ENCODE measurements around the gene METTL15.
"Not testable (repeated sequence)": the region's sequence is repeated elsewhere in the genome, so short reads cannot be mapped to it uniquely, and the experiment has no call there.

The METTL15 gene

DNA sequence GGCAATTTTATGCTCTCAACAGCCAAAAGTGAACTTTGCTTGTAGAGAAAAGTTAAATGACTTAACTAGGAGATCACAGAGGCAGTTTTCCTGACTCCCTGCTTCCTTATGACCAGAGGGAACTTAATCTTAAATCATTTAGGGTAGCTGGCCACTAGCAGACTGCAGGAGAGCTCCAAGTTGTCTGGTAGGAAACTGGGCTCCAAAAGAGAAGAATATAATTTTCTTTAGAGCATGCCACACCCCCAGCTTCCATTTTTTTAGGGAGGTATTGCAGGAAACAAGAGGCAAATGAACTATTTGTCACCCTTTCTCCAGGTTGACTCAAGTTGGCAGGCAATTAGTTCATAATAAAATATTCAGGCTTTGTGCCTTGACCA is 2.6 kb downstream of the METTL15 start:
- DNase-seq: peak; percentile 17

DNA sequence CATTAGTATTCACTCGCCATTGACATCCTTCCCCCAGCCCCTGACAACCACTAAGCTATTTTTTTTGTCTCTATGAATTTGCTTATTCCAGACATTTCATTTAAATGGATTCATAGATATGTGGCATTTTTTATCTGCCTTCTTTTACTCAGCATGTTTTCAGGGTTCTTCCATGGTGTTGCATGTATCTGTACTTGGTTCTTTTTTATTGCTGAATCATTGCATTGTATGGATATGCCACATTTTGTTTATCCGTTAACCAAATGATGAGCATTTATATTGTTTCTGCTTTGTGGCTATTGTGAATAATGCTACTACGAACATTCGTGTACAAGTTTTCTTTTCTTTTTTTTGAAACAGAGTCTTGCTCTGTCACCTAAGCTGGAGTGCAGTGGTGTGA is 5.9 kb downstream of the METTL15 start:
- DNase-seq: no peak

DNA sequence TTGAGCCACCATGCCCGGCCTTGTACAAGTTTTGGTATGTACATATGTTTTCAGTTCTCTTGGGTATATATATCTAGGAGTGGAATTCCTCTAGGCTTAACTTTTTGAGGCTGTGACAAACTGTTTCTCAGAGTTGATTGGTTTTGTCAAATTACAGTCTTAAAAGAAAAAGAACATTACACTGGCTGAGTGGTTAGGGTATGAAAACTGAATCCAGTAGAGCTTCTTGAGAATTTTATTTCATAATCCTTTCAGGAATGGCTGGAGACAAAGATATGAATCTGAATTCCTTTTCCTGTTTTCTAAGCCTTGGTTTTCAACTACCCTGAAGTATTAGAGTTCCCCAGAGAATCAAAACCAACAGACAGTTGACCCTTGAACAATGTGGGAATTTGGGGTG is 6.5 kb downstream of the METTL15 start:
- no peak for DNase-seq

DNA sequence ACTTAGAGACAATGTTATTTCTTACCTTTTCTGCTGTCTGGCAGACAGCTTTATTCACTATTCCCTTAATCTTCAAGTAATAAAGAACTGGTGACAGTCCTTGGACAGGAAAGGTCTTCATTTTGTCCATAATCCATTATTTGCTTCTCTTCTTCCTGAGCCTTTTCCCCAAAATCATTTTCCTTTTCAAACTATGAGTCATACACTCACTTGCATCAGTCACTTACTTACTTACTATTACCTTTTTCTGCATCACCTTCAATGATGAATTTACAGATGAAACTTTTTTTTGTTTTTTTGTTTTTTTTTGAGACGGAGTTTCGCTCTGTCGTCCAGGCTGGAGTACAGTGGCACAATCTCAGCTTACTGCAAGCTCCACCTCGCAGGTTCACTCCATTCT is 9.5 kb downstream of the METTL15 start:
- no peak for DNase-seq

DNA sequence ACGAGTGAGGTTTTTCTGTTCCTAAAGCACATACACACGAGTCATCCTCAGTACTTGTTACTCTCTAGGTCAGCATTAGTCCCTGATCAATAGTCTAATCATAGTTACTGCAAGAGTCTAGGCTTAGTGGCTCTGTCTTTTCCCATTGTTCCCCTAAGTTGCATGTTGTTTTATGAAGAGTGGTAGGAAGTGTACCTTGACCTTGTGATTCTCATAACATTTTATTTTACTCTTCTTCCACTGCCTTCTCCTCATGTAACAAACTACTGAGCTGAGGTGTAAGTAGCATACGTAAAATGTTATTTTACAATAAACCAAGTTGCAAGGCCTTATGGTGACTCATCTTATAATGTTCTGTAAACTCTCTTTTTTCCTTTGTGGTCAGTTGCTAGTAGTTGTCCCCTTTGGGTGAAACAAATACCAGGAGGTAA is 15.0 kb downstream of the METTL15 start:
- peak; percentile 74 for DNase-seq

DNA sequence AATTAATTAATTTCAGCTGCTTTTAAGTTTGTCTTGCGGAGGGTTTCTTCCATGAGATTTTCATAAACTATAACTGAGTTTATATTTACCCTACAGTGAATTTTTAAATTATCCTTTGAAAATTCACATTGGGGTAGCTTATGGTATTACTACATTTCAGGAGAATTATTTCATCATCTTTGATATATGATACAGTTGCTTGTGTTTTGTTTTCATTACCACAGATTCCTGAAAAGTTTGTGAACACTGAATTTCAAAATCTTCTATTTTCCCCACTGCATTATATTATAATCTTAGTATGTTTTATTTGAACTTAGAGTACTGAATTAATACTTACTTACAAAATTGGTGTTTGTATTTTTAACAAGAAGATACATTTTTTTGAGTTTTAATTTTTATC is 24.4 kb downstream of the METTL15 start:
- peak; percentile 8 for DNase-seq

DNA sequence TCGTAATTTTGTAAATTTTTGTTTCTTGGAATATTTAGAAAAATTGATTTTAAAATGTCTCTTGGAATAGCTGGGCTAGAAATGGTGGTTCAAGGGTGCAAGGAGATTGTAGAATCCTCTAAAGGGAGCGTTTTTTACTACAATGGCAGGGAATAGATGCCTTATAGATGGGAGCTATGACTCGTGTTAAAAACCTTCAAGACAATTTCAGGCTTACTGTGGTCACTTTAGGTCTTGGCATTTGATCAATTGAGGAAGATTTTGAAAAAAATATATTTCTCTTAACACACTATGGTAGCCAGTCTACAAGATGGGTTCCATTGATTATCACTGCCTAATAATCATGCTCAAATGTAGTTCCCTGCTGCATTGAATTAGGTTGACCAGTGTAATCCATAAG is 25.0 kb downstream of the METTL15 start:
- DNase-seq: peak; percentile 50

DNA sequence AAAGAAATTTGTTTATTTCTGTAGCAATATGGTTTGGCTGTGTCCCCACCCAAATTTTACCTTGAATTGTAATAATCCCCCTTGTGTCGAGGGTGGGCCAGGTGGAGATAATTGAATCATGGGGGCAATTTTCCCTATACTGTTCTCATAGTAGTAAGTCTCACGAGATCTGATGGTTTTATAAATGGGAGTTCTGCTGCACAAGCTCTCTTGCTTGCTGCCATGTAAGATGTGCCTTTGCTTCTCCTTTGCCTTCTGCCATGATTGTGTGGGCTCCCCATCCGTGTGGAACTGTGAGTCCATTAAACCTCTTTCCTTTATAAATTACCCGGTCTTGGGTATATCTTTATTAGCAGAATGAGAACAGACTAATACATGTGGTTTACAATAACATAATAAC is 28.0 kb downstream of the METTL15 start:
- not testable (repeated sequence) for DNase-seq

DNA sequence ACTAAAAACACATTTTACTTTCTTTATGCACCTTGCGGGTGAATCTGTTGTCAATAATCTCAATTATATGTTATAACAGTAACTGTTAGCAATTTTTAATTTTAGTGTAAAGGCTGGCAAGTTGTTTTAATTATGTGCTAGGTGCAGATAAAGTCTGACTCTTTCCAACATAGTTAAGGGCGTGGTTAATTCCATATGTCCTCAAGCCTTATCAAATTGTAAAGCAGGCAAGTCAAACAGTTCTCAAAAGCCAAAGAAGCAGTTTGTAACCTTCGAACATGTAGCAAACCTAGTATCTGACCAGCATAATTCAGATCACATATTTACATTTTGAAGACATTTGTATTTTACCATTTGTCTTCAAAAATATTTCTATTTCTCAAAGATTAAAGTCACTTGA is 29.2 kb downstream of the METTL15 start:
- no peak for DNase-seq

DNA sequence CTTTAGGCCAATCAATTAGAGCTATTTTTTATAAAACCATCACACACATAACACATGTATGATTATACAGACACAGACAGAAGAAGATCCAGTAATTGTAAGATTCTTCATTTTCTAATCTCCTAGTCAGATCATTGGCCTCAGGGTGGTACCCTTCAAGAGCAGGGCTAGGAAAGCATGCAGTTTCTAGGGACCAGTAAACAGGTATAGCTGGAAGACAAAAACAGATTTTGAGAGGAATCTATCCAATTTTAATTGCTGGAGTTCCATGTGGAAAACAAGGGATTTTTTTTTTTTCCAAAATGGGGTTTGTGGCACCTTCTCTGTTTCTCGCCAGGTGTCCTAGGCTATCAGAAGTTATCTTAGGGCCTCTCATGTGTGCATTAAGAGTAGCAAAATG is 29.6 kb downstream of the METTL15 start:
- no peak for DNase-seq

DNA sequence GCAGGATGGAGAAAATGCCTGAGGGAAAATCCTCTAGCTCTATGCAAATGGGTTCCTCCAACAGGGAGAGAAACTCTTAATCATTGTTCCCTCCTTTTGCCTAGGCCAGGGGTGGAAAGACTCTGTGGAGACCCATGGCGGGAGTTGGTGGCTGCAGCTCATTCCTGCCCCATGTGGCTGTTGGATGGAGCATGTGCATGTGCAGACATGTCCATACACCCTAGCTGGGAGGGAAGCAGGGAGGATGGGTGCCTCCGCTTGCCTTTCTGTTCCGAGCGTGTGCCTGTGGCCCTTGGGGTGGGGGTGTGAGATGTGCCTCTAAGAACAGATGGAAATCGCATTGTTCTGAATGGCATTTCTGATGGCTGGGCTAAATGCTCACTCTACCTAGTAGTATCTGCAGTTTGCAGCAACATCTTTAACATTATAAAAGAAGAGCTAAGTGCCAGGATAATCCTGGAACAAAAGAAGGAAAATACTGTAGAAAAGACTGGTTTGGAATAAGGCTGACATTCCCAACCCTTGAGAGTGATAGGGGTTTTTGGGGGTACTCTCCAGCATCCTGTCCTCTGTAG is 31.7 kb downstream of the METTL15 start:
- DNase-seq: no peak

DNA sequence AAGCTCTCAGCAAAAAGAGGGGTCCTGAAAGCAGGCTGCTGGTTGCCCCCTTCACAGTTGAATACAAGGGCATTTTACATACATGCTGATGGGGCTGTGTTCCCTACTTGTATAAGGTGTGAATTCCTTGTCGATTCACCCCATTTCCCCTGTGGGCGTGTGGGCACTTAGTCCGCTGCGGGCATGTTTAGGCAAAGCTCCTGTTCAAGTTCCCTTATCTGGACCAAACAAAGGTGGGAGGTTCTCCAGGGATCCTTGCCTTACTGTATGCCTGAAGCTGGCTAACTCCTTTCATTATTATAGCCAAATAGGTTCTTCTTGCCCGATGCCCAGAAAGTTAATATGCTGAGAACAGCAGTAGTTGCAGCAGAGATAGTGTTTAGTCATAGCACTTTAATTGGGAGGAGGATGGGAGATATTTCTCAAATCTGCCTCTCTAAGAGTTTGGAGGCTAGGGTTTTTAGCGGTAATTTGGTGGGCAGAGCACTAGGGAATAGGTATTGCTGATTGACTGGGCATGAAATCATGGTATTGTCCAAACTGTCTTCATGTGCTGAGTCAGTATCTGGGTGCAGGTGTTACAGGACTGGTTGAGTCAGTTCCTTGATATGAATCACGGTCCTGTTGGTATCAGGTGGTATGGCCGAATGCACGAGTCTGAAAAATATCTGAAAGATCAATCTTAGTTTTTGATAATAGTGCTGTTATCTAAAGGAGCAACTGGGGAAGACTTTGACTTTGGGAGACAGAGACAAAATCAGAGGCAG is 32.7 kb downstream of the METTL15 start:
- no peak for DNase-seq

DNA sequence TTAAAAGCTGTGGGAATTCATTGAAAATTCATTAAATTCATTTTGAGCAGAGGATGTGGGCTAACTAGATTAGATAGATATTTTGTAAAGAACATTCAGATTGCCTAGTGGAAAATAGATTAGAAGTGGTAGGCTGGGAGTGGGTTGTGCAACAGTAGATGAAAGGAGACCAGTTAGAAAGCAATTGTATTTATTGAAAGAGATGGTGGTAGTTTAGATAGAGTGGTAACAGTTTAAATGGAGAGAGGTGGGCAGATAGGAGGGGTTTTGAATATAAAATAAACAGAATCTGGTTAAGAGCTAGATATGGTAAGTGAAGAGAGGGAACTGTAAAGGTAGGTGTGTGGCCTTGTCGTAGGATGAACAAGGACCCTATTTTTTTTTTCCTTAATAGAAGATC is 34.5 kb downstream of the METTL15 start:
- DNase-seq: no peak

DNA sequence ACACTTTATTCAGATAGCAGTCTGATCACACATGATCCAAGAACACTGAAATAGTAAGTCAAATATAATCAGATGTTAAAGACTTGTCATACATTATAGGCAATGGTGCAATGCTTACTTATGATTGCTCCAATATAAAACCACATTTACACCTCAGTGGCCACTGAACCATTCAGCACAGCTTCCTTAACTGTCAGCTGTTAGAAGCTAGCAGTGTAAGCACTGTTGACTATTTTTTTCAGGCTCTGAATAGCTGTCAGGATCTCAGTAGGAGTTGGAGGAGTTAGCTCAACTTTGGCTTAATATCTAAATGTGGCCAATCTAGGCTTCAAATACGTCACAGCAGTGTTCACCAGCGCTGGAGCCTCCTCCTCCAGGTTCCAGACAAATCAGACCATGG is 36.6 kb downstream of the METTL15 start:
- no peak for DNase-seq

DNA sequence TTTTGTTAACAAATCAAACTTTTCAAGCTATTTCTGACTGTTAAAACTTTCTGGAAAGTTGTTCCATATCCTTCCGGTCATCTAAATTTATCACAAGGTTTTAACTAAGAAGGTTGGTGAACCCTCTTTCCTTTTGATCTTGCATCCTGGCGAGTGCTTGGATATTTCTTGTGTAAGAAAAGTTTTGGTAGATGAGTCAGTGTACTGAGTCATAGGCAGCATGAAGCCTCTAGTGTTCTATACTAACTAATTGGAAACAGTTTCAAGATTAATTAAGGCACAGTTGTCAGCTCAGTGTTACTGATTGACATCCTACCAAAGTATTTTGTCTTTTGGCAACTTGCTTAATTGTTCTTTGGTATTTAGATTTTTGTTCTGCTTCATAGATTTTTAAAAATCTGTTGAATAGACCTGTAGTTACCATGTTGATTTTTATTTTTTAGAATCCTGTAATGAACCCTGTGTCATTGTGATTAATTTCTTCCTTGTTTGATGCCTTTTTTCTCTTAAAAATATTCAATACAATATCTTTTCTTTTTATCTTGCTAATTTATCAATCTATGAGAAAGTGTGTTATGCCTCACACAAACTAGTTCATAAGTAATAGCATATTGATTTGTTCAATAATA is 38.0 kb downstream of the METTL15 start:
- DNase-seq: peak; percentile 86

DNA sequence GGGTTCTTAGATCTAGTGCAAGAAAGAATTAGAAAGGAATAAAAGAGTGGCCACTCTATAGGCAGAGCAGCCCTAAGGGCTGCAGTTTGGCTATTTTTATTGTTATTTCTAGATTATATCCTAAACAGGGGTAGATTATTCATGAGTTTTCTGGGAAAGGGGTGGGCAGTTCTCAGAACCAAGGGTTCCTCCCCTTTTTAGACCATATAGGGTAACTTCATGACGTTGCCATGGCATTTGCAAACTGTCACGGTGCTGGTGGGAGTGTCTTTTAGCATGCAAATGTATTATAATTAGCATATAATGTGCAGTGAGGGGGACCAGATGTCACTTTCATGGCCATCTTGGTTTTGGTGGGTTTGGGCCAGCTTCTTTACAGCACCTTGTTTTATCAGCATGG is 44.6 kb downstream of the METTL15 start:
- DNase-seq: no peak

DNA sequence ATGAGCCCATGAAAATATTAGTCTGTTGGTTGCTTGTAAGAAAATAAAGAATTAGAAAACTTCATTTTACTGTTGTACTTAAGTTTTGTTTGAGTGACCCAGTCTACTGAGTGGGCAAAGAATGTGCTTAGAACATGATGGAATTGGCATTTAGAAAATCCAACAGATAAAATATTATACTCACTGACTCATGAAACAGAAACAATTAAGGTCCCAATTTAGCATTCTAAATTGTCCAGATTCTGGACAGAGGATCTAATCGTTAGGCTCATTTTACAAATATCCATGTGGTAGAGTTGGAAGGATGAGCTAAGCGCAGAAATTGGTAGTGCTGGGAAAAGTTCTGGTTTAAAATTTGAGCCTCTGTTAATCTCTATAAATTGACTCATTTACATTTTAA is 45.4 kb downstream of the METTL15 start:
- DNase-seq: peak; percentile 30

DNA sequence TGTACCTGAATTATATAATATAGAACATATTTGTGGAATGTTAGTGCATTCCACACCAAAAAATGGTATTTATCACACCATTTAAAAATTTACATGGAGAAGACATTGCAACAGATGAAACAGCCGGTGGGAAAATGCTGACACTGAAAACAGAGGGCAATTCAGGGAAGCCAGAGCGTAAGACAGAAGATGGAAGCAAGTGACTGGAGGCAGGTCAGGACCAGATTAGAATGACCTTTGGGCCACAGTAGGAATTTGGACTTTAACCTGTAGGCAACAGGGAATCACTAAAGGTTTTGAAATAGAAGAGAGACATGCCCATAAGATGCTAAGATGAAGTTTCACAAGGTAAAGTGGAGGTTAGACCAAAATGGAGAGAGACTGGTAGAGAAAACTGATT is 60.5 kb downstream of the METTL15 start:
- no peak for DNase-seq

DNA sequence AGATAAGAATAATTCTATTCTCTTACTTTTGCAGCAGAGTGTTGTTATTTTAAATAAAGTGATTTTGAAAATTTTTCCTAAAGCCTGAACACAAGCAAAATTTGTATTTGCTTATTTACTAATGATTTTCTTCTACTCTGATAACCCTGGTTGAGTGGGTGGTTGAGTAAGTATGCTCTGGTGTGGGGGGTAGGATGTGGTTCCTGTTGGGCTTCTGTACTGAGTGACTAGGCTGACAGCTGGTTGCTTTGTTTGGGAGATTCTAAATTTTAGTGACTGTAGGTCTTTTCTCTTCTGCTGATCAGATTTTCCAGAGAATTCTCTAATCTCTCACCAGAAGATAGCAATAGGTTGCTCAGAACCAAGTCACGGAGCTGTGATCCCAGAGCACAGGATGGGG is 61.6 kb downstream of the METTL15 start:
- no peak for DNase-seq

DNA sequence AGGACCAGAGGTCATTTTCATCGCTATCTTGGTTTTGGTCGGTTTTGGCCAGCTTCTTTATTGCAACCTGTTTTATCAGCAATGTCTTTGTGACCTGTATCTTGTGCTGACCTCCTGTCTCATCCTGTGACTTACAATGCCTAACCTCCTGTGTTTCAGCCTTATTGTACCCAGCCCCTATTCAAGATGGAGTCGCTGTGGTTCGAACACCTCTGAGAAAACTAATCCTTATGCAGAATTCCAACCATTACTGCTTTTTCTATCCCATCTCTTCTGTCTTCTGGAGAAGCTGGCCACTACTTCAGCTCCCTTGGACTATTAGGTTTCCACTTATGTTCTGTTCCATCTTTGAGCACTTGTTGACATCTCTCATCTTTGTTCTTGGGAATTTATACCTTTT is 62.6 kb downstream of the METTL15 start:
- no peak for DNase-seq

DNA sequence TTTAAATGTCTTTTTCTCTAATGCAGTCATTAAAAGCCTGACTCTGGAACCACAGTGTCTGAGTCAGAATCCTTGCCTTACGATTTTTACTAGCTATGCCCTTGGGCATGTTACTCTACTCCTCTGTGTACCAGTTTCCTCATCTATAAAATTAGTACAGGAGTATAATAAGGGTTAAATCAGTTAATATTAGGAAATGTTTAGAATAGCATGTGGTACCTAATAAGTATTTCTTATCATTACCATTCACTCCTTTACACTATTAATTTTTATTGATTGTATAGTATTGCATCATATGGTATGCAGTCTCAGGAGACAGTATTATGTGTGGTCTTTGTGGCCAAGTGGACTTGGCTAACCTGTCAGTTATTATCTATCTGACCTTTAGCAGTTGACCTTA is 68.2 kb downstream of the METTL15 start:
- peak; percentile 9 for DNase-seq

DNA sequence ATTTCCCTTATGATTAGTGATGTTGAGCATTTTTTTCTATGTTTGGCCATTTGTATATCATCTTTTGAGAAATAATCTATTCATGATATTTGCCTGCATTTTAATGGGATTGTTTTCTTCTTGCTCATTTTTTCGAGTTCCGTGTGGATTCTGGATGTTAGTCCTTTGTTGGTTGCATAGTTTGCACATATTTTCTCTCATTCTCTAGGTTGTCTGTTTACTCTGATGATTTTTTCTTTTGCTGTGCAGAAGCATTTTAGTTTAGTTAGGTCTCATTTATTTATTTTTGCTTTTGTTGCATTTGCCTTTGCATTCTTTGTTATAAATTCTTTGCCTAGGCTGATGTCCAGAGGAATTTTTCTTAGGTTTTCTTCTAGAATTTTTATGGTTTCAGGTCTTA is 87.3 kb downstream of the METTL15 start:
- DNase-seq: no peak

DNA sequence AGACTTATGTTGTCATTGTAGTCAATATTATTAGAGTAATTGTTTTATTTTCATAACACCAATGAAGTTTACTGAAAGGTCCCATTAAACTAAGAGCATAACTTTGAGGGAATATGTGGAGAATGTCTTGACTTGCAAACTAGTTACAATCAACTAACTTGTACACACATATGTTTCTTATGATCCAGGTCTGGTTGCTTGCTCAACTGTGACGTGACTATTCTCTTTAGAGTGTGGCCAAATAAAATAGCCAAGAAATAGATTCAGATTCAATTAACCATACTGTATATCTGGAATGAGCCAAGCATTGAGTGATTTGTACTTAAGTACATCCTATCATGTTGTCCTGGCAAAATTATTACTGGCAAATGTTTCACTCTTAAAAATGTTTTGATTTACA is 101.7 kb downstream of the METTL15 start:
- no peak for DNase-seq

DNA sequence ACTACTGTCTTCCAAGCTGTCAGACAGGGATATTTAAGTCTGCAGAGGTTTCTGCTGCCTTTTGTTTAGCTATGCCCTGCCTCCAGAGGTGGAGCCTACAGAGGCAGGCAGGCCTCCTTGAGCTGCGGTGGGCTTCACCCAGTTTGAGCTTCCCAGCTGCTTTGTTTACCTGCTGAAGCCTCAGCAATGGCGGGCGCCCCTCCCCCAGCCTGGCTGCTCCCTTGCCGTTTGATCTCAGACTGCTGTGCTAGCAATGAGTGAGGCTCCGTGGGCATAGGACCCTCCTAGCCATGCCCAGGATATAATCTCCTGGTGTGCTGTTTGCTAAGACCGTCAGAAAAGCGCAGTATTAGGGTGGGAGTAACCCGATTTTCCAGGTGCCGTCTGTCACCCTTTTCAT is 113.9 kb downstream of the METTL15 start:
- DNase-seq: not testable (repeated sequence)
